Measurements from ENCODE around the gene TCERG1L.

- TF ChIP-seq CTCF (IDR thresholded peaks at IDR 0.05) (no peak), POLR2A (IDR thresholded peaks at IDR 0.05) (no peak)
Observed at GRCh38 chr10:131277969-131278368, 33.6 kb downstream of the TCERG1L start.

Measured in Peyer's patch (tissue), 4 donors.